ENCODE results near the gene TICAM2.
A peak's percentile ranks its signal among the peaks of the same experiment; 100 is the strongest.

Gene TICAM2

DNA sequence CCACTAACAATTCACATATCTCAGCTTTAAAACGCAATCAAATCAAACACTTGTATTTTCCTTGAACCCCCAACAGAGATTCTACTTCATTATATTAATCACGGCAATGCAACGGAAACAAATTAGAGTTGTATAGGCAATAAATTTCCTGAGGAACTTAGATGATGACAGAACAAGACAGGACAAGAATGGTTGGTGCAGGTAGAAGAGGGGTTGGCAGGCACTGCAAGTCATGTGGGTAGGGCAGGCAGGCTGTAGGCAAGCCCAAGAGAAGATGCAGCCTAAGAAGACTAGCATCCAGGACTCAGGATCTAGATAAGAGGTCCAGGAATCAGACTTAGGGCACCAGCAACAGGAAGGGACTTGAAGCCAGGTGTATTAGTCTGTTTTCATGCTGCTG, 41.1 kb downstream of the TICAM2 start:
- no peak for DNase-seq

DNA sequence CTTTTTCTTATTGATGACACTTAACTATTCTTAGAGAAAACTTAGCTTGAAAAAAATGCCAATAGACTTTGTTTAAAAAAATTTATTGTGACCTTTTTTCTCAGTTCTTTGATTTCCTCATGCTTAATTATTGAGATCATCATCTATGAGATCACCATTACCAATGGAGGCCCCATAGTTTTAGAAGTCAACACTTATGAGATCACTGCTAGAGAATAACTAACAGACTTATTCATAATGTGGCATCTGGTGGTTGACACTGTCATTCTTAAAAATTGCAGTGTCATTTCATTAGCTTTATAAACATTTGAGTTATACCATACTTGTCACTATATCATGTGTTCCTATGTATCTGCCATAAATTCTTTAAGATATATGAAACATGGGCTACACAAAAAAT, 42.8 kb downstream of the TICAM2 start:
- no peak for DNase-seq

DNA sequence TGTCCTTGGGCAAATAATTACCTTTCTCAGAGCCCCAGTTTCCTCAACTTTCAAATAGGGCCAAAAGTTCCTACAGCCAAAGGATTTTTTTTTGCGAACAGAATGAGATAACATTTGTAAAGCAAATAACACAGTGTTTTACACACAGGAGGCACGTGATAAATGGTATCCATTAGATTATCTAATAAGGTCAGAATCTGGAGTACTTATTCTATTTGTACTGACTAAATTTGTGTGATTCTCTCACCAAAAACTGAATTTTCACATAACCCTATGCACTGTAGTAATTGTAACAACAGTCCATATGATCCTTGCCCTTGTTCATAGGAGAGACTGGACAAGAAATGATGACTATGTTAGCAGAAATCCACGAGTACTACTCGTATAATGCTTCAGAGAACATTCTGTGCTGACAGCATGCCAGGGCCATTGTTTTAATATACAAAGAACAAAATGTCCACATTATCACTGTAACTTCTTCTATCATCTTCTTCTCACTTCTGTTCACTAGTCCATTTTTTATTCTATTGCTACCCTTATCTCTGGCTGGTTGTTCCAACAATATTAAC, 43.8 kb downstream of the TICAM2 start:
- no peak for DNase-seq

DNA sequence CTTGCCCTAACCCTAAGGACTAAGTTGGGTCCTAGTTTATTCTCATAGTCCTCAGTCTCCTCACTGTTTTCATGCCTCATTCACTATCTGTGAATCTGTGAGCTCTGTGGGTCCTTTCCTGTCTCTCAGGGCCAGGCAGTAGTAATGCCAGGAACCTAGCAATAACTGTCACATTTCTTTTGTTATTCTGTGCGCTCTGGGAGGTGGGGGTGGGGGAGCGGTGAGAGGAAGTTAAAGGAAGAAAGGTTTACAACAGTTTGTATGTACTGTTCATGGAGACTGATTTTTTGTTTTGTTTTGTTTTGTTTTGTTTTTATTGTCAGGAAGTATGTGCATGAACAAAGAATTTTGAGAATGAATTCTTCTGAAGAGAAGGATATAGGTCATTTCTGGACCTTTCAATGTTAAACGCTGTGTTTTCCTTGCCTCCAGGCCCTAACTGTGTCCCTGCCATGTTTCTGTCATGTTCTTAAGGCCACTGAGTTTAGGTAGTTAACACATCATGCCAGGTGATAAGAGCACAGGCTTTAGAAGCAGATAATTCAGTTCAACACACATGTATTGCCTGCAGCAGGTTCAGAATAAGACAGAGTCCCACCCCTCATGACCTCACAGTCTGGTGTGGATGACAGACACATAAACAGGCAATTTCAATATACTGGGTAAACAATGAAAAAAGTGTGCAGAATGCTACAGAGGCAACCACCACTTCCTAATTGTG, 44.5 kb downstream of the TICAM2 start:
- DNase-seq: no peak

DNA sequence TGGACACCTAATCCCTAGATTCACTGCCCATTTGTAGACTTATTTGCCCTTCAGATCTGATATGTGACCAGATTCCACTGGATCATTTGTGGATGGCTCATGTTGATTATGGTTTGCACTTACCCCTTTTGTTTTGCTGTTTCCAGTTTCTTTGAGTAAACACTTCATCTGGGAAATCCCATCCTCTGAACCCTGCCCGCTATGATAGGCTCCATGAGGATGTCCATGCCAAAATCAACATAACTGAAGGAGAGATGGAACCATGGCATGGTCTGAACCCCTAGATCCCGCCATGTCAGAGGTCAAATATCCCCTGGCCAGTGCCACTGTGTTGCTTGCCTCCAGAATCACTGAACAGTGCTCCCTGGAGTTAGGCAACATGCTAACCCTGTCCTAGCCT, 46.0 kb downstream of the TICAM2 start:
- DNase-seq: no peak

DNA sequence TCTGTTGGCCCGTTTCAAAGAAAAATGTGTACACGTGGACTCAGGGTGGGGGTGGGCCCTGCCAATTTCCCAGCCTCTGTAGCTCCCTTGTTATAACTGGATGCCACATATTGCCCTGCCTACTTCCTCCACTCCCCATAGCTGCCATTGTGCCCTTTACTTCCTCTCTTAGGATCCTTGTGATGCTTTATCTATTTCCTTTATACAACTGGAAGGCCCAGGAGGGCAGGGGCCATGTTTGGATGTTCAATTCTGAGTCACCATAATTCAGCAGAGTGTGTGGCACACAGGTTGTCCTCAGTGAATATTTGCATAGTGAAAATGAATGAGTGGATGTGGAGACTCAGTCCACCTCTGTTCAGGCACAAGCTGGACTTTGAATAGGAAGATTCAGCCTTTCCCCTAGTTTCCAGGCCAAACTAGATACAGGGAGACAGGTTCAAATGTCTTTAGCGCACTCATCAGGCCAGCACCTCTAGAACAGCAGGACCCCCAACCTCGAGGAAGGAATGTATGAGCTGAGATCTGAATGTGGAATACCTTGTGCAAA, 47.1 kb downstream of the TICAM2 start:
- no peak for DNase-seq

DNA sequence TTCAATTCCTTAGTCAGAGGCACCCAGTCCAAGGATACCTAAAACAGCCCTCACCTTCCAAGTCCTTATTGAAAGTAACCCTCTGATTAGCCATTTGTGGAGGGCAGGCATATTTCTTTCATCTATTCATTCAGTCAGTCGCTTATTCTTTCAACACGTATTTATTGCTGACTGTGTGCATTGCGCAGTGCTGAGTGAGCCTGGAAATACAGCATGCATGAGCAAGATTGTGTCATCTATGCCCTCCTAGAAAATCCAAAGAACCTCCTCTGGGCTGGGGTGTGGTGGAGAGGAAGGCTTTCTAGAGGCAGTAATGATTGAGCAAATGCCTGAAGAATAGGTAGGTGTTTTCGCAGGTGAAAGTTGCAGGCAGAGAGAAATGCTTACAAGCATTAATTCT, 49.2 kb downstream of the TICAM2 start:
- no peak for DNase-seq

DNA sequence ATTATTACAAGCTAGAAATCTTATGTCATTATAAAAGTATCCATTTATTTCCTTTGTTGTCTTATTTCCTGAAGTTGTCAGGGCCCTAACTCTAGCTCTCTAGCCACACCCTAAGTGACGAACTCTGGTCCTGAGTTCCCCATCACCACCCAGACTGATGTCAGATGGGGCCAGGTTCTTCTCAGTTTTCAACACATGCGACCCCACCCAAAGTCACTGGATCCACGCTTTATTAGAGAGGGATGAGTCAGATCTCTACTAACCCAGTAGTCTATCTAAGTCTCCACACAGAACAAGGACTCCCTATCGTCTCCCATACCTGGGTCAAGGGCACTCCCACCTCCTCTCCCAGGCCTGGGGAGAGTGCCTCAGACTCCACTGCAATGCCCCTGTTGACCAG, 50.9 kb downstream of the TICAM2 start:
- no peak for DNase-seq

DNA sequence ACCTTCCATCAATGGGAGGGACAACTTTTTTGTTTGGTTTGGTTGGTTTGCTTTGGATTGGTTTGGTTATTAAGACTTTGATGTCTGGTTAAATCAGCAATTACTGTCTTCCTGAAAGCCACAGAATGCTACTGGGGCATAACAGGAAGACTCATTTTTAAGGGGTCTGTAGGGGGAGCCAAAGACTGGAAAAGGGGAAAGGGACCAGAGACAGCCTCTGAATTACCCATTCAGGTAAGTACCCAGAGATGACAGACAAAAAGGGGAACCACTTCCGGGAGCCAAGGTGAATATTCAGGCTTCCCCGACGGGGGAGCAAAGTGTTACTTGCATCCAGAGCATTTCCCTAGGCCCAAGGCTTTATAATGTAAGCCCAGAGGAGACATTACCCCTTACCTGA, 53.1 kb downstream of the TICAM2 start:
- DNase-seq: no peak

DNA sequence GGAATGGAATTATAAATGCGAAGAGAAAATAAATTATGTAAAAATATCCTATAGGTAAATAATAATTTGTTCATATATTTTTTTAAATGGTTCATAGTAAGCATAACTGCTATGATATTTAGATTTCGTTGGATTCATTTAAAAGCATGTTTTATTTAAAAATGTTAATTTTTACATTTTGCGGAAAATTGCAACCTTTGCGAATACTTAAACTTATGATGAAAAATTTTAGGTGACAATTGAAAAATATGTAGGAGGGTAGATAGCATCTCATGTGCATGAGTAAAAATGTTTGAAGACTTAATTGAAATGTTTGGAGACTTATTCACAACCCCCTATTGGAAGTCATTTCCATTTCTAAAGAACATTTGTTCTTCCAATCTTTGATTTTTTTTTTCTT, 53.6 kb downstream of the TICAM2 start:
- DNase-seq: no peak

DNA sequence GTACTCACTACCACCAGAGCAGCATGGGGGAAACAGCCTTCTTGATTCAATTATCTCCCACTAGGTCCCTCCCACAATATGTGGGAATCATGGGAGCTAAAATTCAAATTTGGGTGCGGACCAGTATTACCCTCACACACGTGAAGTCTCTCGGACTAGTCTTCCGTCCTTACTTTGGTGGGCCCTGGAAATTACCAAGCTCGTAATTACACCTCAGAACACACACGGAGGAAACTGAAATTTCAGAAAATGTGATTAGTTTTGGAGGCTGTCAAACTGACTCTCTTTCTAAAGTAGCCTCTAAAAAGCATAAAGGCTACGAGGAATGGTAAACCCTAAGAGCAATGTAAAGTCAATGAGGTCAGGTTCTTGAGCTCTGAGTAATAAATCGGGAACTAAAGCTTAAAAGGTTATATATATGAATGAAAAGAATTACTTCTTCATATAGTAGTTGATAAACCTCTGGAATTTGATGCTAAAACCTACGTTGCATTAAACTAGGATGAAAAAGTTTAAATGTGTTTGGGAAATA, 56.9 kb downstream of the TICAM2 start:
- no peak for DNase-seq

DNA sequence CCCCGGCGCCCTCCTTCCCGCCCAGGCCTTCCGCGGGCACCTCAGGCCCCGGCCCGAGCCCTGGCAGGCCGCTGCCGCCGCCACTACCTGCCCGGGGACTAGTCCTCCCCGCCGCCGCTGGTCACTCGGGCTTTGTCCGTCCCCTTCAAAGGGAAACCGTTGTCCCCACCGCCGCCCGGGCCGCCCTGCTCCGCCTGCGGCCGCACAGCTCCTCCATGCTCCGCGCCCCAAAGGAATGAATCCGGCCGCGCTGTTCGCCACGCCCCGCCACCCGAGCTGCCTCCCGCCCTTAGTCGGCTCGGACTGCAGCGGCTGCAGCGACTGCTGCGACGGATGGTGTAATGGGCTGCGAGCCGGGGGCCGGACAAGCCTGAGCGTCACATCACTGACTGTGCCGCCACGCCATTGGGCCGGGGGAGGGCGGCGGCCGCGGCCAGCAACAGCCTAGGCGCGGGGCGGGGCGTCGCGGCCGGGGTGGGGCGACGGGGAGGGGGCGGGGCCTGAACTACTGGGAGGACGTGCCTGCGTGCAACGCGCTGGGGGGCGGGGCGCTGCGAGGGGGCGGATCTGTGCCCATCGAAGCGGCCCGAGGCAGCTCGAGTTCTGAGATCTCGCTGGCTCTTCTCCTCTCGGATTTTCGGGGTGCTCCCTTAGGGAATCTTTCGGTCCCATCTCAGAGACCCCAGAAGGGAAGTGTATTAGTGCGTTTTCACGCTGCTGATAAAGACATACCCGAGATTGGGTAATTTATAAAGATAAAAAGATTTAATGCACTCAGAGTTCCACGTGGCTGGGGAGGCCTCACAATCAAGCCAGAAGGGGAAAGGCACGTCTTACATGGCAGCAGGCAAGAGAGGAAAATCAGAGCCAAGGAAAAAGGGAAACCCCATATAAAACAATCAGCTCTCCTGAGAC, 57.6 kb downstream of the TICAM2 start, which contains the start of gene FEM1C:
TSS of gene FEM1C (minus strand) at position 340 of the 915 bp plus-strand sequence. CDS start 1,282 bp downstream, outside the sequence.
- peak; percentile 97 for DNase-seq

DNA sequence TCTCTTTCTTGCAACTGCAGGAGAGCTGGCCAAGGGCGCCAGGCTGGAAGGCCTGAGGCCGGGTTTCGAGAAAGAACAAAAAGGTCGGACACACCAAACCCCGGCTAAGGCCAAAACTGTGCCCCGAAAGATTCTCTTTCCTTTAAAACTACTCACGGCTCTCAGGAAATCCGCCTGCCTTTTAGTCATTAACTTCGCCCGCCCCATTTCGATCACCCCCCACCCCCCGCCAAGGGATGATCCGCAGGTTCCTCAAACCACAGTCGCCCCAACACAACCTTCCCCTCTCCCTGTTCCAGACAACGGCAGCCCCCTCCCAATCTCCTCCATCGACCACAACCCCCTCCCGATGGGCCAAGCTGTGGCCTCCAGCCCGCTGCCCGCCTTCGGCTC, 58.2 kb downstream of the TICAM2 start:
- DNase-seq: peak; percentile 57

DNA sequence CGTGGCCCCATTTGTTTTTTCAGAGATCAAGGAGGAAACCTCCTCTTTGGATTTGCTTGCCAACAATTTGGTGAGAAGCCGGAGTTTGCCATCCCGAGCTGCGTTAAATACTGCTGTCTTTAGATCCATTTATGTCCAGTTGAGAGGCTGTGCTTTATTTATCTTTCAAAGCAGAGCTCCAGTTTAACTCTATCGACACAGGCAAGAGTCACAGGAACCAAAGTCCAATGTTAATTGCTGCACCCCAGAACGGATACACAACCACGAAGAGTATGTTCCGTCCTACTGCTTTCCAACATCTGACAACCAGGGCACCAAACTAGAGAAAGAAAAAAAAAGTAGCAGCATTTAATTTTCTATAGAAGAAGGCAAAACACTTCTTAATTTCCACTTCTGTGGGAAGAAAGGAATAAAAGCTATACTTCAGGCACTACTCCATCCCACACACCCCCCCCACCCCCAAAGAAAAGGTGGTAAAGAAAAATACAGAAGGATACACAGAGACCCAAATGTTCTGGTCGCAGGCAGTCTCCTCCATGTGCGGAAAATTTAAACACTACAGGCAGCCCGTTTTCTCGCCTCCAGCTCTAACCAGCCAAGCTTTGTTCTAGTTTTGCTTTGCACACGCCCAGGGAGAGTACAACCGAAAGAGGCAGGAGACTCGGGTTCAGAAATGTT, 58.8 kb downstream of the TICAM2 start:
- DNase-seq: no peak

DNA sequence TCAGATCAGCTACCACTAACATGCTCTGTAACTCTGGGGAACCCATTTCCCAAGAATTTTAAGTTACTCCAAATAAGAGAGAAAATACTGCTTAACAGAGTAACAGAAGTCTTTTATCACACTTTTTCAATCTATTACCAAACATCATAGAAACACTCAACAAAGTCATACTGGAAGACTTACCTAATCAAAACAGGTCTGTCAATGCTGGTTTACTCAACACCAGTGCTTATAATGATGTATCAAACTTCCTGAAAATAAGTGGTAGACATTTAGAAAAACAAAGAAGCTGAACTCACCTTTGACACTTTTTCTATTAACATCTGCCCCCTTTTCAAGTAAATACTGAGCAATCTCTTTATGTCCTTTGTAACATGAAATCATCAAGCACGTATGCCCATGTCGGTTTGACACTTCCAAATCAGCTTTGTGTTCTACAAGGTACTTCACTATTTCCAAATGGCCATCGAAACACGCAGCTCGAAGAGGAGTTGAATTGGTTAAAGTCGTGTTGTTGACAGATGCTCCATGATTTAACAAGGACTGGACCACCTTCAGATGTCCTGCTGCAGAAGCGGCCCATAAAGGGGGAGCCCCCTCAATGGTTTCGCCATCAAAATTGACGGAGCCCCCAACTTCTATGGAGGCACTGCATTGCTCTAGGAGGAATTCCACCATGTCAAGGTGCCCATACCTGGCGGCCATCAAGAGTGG, 59.5 kb downstream of the TICAM2 start:
- DNase-seq: no peak

DNA sequence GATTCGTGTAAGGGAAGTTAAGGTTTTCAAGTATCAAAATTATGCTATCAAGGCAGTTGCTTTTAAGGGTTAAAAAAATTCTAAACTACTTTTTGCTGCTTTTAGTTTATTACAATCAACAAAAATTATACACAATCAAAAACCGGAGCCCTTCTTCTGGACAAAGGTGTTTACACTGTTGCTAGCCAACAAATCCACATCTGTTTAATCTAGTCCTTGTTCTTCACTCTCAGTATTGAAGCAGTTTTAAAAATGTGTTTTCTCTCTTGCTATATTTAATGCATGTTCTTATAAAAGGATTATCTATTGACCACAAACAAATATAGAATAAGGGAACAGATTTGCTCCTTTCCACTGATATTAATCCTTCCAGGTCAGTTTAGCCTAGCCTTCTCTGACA, 60.2 kb downstream of the TICAM2 start:
- no peak for DNase-seq

DNA sequence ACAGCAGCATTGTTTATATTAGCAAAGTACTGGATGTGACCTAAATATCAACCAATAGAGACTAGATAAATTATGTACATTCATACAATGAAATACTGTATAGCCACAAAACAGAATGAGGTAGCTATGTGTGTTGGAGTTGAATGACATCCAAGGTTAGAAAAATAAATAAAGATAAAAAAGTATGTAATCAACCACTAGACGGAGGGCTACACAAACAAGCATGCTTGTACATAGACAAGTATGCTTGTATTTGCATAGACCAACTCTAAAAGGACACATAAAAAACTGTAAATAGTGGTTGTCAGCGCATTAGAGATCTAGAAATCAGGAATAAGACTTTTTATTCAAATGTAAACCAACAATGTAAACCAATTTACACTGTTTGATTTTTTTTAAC, 60.7 kb downstream of the TICAM2 start:
- DNase-seq: no peak

DNA sequence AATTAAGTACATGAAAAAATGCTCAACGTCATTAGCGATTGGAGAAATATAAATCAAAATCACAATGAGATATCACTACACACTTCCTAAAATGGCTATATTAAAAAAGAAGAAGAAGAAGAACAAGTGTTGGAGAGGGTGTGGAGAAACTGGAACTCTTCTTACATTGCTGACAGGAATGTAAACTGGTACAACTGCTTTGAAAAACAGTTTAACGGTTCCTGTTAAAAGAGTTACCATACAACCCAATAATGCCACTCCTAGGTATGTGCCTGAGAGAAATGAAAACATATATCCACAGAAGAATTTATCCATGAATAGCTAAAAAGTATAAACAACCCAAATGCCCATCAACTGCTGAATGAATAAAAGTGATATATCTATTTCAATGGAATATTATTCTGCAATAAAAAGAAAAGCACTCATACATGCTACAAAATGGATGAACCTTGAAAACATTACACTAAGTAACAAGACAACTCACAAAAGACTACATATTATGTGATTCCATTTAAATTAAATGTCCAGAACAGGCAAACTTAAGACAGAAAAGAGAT, 66.7 kb downstream of the TICAM2 start:
- no peak for DNase-seq

DNA sequence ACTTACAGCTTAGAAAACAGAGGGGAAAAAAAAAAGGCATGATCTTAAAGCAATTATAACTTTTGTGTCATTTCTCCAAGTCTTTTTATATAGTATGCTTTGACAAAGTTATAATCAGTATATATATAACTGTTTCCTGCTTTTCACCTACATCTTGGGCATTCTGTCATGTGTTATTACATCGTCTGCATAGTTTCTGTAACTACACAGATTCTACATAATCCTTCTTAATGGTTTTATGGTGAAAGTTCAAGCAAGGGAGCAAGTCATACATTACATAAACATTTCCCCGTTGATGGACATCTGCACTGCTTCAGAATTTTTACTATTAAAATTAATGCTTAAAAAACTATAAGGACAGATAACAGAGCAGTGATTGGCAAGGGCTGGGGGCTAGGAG, 69.8 kb downstream of the TICAM2 start:
- no peak for DNase-seq

DNA sequence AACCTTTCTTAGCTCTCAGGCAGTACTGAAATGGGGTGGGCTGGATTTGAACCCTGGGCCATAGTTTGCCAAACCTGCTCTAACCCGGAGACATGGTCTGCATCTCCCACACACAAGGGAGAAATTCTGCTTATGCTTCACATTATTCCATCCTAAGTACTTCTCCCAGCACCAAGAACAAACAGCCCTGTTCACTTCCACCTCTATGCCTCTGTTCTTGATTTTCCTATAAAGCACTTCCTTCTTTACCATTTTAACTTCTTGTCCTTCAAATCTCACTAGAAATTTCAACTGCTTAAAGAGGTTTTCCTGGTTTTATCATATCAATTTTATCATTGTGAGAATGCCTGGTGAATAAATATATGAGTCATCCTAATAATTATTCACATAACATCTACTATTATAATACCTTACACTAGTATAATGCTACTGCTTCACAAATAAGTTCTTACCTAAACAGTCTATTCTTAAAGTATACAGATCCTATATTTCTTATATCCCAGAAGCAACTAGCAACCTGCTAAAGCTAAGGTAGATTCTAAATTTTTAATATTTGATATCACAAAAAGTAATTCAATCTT, 70.4 kb downstream of the TICAM2 start:
- no peak for DNase-seq

DNA sequence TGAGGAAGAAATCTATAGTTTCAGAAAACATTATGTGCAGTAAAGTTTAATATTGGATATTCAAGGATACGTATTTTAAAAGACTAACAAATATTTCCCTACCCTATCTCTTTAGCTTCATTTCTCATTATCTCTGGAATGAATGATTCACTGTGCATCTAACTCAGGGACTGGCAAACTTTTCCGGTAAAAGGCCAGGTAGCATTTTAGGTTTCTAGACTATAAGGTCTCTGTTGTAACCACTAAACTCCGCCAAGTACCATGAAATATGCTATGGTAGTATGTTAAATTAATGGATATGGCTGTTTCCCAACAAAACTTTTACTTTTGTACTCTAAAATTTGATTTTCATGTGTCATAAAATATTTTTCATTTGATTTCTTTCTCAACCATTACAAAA, 70.9 kb downstream of the TICAM2 start:
- no peak for DNase-seq
